Measurements from ENCODE around the gene SLX1B. TPM values are rescaled to one million over a fixed set of nuclear protein-coding genes. Genes with fewer than 3 reads are reported as not detected.

The SLX1B gene
- total RNA-seq: 30.6 and 37.0 TPM in 2 replicates

GRCh38 chr16:29454269-29454668 is at the start of gene SLX1B, which contains the start of gene BOLA2:
TSS of gene SLX1B (plus strand) at chr16:29454533.
TSS of gene BOLA2 (minus strand) at chr16:29454351. CDS start at chr16:29454253, 98 bp downstream.

GRCh38 chr16:29459706-29460646 is 5.6 kb downstream of the SLX1B start, which contains the start of gene SULT1A4:
TSS of gene SULT1A4 (plus strand) at chr16:29459913. CDS start at chr16:29461386, 1,473 bp downstream.

GRCh38 chr16:29506308-29506707 is 52.0 kb downstream of the SLX1B start, which contains the start of gene NPIPB12:
TSS of gene NPIPB12 (minus strand) at chr16:29506408.

Other genes with a start within 250 kb of the SLX1B start
- gene NPIPB11, start 47.8 kb upstream of the SLX1B start, total RNA-seq: under 0.01 and 1.0 TPM in 2 replicates
- gene BOLA2, start 182 bp upstream of the SLX1B start, total RNA-seq: 19.2 and 20.2 TPM in 2 replicates
- gene SULT1A4, start 5.4 kb downstream of the SLX1B start, total RNA-seq: 2.2 and 2.4 TPM in 2 replicates
- 4.5 and 6.1 TPM in 2 replicates for gene NPIPB12, start 51.9 kb downstream of the SLX1B start, total RNA-seq
- gene SPN, start 208.7 kb downstream of the SLX1B start, total RNA-seq: not detected in 2 replicates
- gene QPRT, start 224.6 kb downstream of the SLX1B start, total RNA-seq: 49.1 and 53.6 TPM in 2 replicates